WTC11 (cell line): ENCODE measurements around the gene ACBD3. TPM values are rescaled to one million over a fixed set of nuclear protein-coding genes. Genes with fewer than 3 reads are reported as not detected.

ENCODE experiments used
- AFF4 ChIP-seq: sonication (generic); formaldehyde crosslinking; IDR thresholded peaks from 2 replicates; pipeline ENCODE4 v1.8.1; 2023; ENCODE audit warnings: mild to moderate bottlenecking, missing genetic modification reagents, borderline replicate concordance
- ARID4B ChIP-seq: sonication (generic); formaldehyde crosslinking; IDR thresholded peaks from 2 replicates; pipeline ENCODE4 v1.8.0; 2023; ENCODE audit warnings: missing genetic modification reagents, mild to moderate bottlenecking, borderline replicate concordance
- CREB1 ChIP-seq: sonication (generic); formaldehyde crosslinking; IDR thresholded peaks from 2 replicates; pipeline ENCODE4 v1.8.0; 2023; ENCODE audit warnings: mild to moderate bottlenecking, missing genetic modification reagents
- CREM ChIP-seq: sonication (generic); formaldehyde crosslinking; IDR thresholded peaks from 2 replicates; pipeline ENCODE4 v1.8.1; 2022; ENCODE audit warnings: mild to moderate bottlenecking, missing genetic modification reagents, moderate library complexity
- E2F1 ChIP-seq: sonication (generic); formaldehyde crosslinking; IDR thresholded peaks from 2 replicates; pipeline ENCODE4 v1.8.0; 2022; ENCODE audit warnings: mild to moderate bottlenecking, missing genetic modification reagents
- E2F4 ChIP-seq: sonication (generic); formaldehyde crosslinking; IDR thresholded peaks from 2 replicates; pipeline ENCODE4 v1.8.1; 2022; ENCODE audit warnings: low read depth, mild to moderate bottlenecking, moderate library complexity, missing genetic modification reagents, borderline replicate concordance
- ELF4 ChIP-seq: sonication (generic); formaldehyde crosslinking; IDR thresholded peaks from 2 replicates; pipeline ENCODE4 v1.8.1; 2022; ENCODE audit warnings: low read depth, mild to moderate bottlenecking, moderate library complexity, missing genetic modification reagents
- EMX1 ChIP-seq: fragments of 250-450 bp; sonication (Bioruptor Pico); IDR thresholded peaks from 2 replicates; pipeline ENCODE4 v1.8.0; 2021; ENCODE audit warnings: mild to moderate bottlenecking
- FOXK1 ChIP-seq: sonication (generic); formaldehyde crosslinking; IDR thresholded peaks from 2 replicates; pipeline ENCODE4 v1.8.0; 2022; ENCODE audit warnings: mild to moderate bottlenecking, moderate library complexity, missing genetic modification reagents
- GRHL2 ChIP-seq: fragments of 250-450 bp; sonication (Bioruptor Pico); IDR thresholded peaks from 2 replicates; pipeline ENCODE4 v1.8.0; 2022; ENCODE audit warnings: mild to moderate bottlenecking, moderate library complexity; ENCODE audit not compliant: insufficient replicate concordance, severe bottlenecking
- HMGA2 ChIP-seq: fragments of 250-450 bp; sonication (Bioruptor Pico); IDR thresholded peaks from 2 replicates; pipeline ENCODE4 v1.4.0; 2021; ENCODE audit warnings: mild to moderate bottlenecking, moderate library complexity
- IRF1 ChIP-seq: sonication (generic); formaldehyde crosslinking; IDR thresholded peaks from 2 replicates; pipeline ENCODE4 v1.8.0; 2023; ENCODE audit warnings: missing genetic modification reagents
- IRF2 ChIP-seq: sonication (generic); formaldehyde crosslinking; IDR thresholded peaks from 2 replicates; pipeline ENCODE4 v1.8.0; 2022; ENCODE audit warnings: low read depth, missing genetic modification reagents, borderline replicate concordance
- JAZF1 ChIP-seq: fragments of 250-450 bp; sonication (Bioruptor Pico); IDR thresholded peaks from 2 replicates; pipeline ENCODE4 v1.9.0; 2021; ENCODE audit warnings: moderate library complexity, mild to moderate bottlenecking, inconsistent platforms
- JUN ChIP-seq: sonication (generic); formaldehyde crosslinking; IDR thresholded peaks from 2 replicates; pipeline ENCODE4 v1.8.0; 2023; ENCODE audit warnings: mild to moderate bottlenecking, missing genetic modification reagents
- MAX ChIP-seq: sonication (generic); formaldehyde crosslinking; IDR thresholded peaks from 2 replicates; pipeline ENCODE4 v1.8.0; 2022; ENCODE audit warnings: mild to moderate bottlenecking, missing genetic modification reagents
- MYBL2 ChIP-seq: sonication (generic); formaldehyde crosslinking; IDR thresholded peaks from 2 replicates; pipeline ENCODE4 v1.8.1; 2023; ENCODE audit warnings: mild to moderate bottlenecking, moderate library complexity, missing genetic modification reagents
- NR1H2 ChIP-seq: sonication (generic); formaldehyde crosslinking; IDR thresholded peaks from 2 replicates; pipeline ENCODE4 v1.9.0; 2021; ENCODE audit warnings: mild to moderate bottlenecking, moderate library complexity, missing genetic modification reagents
- OVOL2 ChIP-seq: fragments of 250-450 bp; sonication (Bioruptor Pico); IDR thresholded peaks from 2 replicates; pipeline ENCODE4 v1.9.0; 2021; ENCODE audit warnings: mild to moderate bottlenecking, borderline replicate concordance
- SMAD3 ChIP-seq: sonication (generic); formaldehyde crosslinking; IDR thresholded peaks from 2 replicates; pipeline ENCODE4 v1.8.0; 2022; ENCODE audit warnings: missing genetic modification reagents, mild to moderate bottlenecking, borderline replicate concordance
- TEAD4 ChIP-seq: sonication (generic); formaldehyde crosslinking; IDR thresholded peaks from 2 replicates; pipeline ENCODE4 v1.8.0; 2022; ENCODE audit warnings: mild to moderate bottlenecking, missing genetic modification reagents
- ZBTB21 ChIP-seq: sonication (generic); formaldehyde crosslinking; IDR thresholded peaks from 2 replicates; pipeline ENCODE4 v1.8.1; 2023; ENCODE audit warnings: mild to moderate bottlenecking, missing genetic modification reagents, borderline replicate concordance
- ZNF121 ChIP-seq: sonication (generic); formaldehyde crosslinking; IDR thresholded peaks from 2 replicates; pipeline ENCODE4 v1.8.0; 2023; ENCODE audit warnings: missing genetic modification reagents
- ZNF138 ChIP-seq: sonication (generic); formaldehyde crosslinking; conservative IDR thresholded peaks from 2 replicates; pipeline ENCODE4 v1.8.1; 2022; ENCODE audit warnings: mild to moderate bottlenecking, moderate library complexity, missing genetic modification reagents
- ZNF219 ChIP-seq: sonication (generic); formaldehyde crosslinking; IDR thresholded peaks from 2 replicates; pipeline ENCODE4 v1.8.0; 2023; ENCODE audit warnings: missing genetic modification reagents, mild to moderate bottlenecking, borderline replicate concordance
- ZNF232 ChIP-seq: sonication (generic); formaldehyde crosslinking; IDR thresholded peaks from 2 replicates; pipeline ENCODE4 v1.8.0; 2022; ENCODE audit warnings: mild to moderate bottlenecking, missing genetic modification reagents
- ZNF263 ChIP-seq: sonication (generic); formaldehyde crosslinking; IDR thresholded peaks from 2 replicates; pipeline ENCODE4 v1.8.1; 2022; ENCODE audit warnings: low read depth, mild to moderate bottlenecking, moderate library complexity, missing genetic modification reagents
- ZNF423 ChIP-seq: fragments of 250-450 bp; sonication (Bioruptor Pico); IDR thresholded peaks from 2 replicates; pipeline ENCODE4 v2.1.2; 2022; ENCODE audit warnings: mild to moderate bottlenecking, moderate library complexity
- total RNA-seq: library from RNA; stranded (reverse); gene quantifications from 3 replicates; pipeline ENCODE4 v1.2.3, GENCODE V29; 2021

ACBD3 gene
- total RNA-seq, 1 experiment from 2014 or later: 38.9 TPM

GRCh38 chr1:226186124-226187018 is at the start of gene ACBD3 (continued):
- TF ChIP-seq EMX1: no peak
- TF ChIP-seq ZNF232 (CRISPR knock-in tag): no peak
- no peak for TF ChIP-seq HMGA2 (CRISPR knock-in tag)
- TF ChIP-seq OVOL2 (CRISPR knock-in tag): no peak
- no peak for TF ChIP-seq ZNF423 (CRISPR knock-in tag)
- peak; percentile 55; the same call in 1 of the 2 replicates for TF ChIP-seq CREB1 (CRISPR knock-in tag)
- TF ChIP-seq E2F4 (CRISPR knock-in tag): no peak
- no peak for TF ChIP-seq ZBTB21 (CRISPR knock-in tag)
- TF ChIP-seq ZNF219 (CRISPR knock-in tag): no peak
- peak; percentile 22; the same call in 1 of the 2 replicates for TF ChIP-seq ZNF263 (CRISPR knock-in tag)
- TF ChIP-seq CREM (CRISPR knock-in tag): peak; percentile 69; the same call in 1 of the 2 replicates
- peak; percentile 71; the same call in 1 of the 2 replicates for TF ChIP-seq ARID4B (CRISPR knock-in tag)
- no peak for TF ChIP-seq AFF4 (CRISPR knock-in tag)
- TF ChIP-seq JAZF1 (CRISPR knock-in tag): no peak
- TF ChIP-seq MAX: 0 out of 2 replicates have a peak, but pooled peaks have one; percentile 57
- TF ChIP-seq GRHL2 (CRISPR knock-in tag): no peak
- no peak for TF ChIP-seq ZNF121
- TF ChIP-seq NR1H2 (CRISPR knock-in tag): no peak
- 0 out of 2 replicates have a peak, but pooled peaks have one; percentile 15 for TF ChIP-seq MYBL2
- TF ChIP-seq IRF2 (CRISPR knock-in tag): no peak
- TF ChIP-seq E2F1 (CRISPR knock-in tag): 0 out of 2 replicates have a peak, but pooled peaks have one; percentile 20
- TF ChIP-seq ELF4 (CRISPR knock-in tag): no peak
- no peak for TF ChIP-seq SMAD3 (CRISPR knock-in tag)
- TF ChIP-seq ZNF138 (CRISPR knock-in tag): no peak
- TF ChIP-seq TEAD4 (CRISPR knock-in tag): no peak
- TF ChIP-seq FOXK1: peak; percentile 81
- no peak for TF ChIP-seq JUN (CRISPR knock-in tag)
- 0 out of 2 replicates have a peak, but pooled peaks have one; percentile 62 for TF ChIP-seq IRF1
